ENCODE measurements around the gene TNFRSF1B. TPM values are rescaled to one million over a fixed set of nuclear protein-coding genes. Genes with fewer than 3 reads are reported as not detected.

The TNFRSF1B gene
- total RNA-seq, 6 experiments from 2014 or later, result 0.14 to 0.66 (median 0.33) TPM

DNA sequence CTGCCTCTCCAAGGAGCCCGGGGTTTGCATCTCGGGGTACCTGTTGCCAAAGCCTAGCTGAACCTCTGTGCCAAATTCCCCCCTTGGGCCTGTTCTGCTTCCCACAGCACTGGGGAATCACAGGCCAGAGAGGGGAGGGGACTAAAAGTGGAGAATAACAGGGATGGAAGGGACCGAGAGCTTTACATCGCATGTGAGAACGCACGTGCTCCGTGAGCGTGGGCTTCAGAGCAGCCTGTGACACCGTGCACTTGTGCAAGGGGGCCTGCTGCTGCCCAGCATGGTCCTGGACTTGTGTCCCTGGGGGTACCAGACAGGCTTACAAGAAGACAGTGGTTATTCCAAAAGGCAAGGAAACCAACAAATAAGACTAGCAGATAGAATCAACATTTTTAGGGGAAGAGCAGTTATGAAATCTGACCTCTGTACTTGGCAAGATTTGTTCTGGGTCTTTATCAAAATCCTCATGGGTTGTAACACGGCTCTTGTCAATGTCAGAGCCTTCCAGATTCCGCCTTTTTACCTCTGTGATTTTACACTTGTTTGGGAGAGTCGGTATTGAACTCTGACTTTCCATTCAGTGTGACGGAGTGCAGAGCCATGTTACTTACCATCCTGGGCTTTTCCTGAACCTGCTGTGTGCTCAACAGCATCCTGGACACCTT lies 36.2 kb upstream of the TNFRSF1B start:
- Mint-ChIP-seq H3K36me3 (ENCODE audit: low read depth) (no peaks in the 10 kb centered on the region), H3K4me3 (no peak overlapping the region), H3K27ac (no peak overlapping the region), H3K4me1 (ENCODE audit: low read depth) (peaks cover 18% of the 10 kb centered on the region), H3K27me3 (ENCODE audit: insufficient read depth) (peaks cover 19% of the 10 kb centered on the region), H3K9me3 (no peaks in the 10 kb centered on the region)
- DNase-seq, result no peak
- TF ChIP-seq, protein P1, sequence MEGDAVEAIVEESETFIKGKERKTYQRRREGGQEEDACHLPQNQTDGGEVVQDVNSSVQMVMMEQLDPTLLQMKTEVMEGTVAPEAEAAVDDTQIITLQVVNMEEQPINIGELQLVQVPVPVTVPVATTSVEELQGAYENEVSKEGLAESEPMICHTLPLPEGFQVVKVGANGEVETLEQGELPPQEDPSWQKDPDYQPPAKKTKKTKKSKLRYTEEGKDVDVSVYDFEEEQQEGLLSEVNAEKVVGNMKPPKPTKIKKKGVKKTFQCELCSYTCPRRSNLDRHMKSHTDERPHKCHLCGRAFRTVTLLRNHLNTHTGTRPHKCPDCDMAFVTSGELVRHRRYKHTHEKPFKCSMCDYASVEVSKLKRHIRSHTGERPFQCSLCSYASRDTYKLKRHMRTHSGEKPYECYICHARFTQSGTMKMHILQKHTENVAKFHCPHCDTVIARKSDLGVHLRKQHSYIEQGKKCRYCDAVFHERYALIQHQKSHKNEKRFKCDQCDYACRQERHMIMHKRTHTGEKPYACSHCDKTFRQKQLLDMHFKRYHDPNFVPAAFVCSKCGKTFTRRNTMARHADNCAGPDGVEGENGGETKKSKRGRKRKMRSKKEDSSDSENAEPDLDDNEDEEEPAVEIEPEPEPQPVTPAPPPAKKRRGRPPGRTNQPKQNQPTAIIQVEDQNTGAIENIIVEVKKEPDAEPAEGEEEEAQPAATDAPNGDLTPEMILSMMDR (IDR thresholded peaks at IDR 0.05), result no peak

GRCh38 chr1:12132078-12132477 lies 34.7 kb upstream of the TNFRSF1B start:
- TF ChIP-seq, protein P1 (IDR thresholded peaks at IDR 0.05), result no peak
- Mint-ChIP-seq H3K4me3 (peak overlapping the region; percentile 41; the same call in 1 of the 2 replicates), H3K27me3 (ENCODE audit: insufficient read depth) (peaks cover 14% of the 10 kb centered on the region), H3K4me1 (ENCODE audit: low read depth) (peaks cover 18% of the 10 kb centered on the region), H3K27ac (peak overlapping the region; percentile 85), H3K9me3 (no peaks in the 10 kb centered on the region), H3K36me3 (ENCODE audit: low read depth) (no peaks in the 10 kb centered on the region)
- DNase-seq, result peak; percentile 86

GRCh38 chr1:12134716-12135115 lies 32.1 kb upstream of the TNFRSF1B start:
- Mint-ChIP-seq H3K4me1 (ENCODE audit: low read depth) (peaks cover 18% of the 10 kb centered on the region), H3K4me3 (no peak overlapping the region), H3K9me3 (no peaks in the 10 kb centered on the region), H3K36me3 (ENCODE audit: low read depth) (no peaks in the 10 kb centered on the region), H3K27me3 (ENCODE audit: insufficient read depth) (peaks cover 6% of the 10 kb centered on the region; the same call in 1 of the 2 replicates), H3K27ac (no peak overlapping the region)
- TF ChIP-seq, protein P1 (IDR thresholded peaks at IDR 0.05), result no peak
- no peak for DNase-seq

DNA sequence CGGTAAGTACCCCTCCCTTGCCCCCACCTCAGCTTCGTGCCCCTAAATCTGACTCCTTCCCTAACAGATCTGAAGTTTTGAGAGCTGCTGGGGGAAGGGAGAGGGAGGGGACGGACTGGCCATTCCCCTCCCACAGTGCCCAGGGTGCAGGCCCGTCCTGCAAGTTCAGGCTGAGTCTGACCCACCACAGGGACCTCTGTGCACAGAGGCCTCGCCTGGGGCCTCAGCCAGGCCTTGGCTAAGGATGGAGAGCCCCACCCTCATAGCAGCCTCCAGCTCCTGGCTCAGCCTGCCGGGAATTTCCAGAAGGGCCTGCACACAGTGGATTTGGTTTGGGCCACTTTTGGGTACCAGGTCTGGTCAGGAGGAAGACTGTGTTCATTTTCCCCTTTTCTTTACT lies 31.2 kb upstream of the TNFRSF1B start:
- DNase-seq, result no peak
- Mint-ChIP-seq H3K36me3 (ENCODE audit: low read depth) (no peaks in the 10 kb centered on the region), H3K4me3 (no peak overlapping the region), H3K27me3 (ENCODE audit: insufficient read depth) (no peaks in the 10 kb centered on the region), H3K4me1 (ENCODE audit: low read depth) (peaks cover 18% of the 10 kb centered on the region), H3K9me3 (no peaks in the 10 kb centered on the region), H3K27ac (no peak overlapping the region)
- TF ChIP-seq, protein P1 (IDR thresholded peaks at IDR 0.05), result no peak

DNA sequence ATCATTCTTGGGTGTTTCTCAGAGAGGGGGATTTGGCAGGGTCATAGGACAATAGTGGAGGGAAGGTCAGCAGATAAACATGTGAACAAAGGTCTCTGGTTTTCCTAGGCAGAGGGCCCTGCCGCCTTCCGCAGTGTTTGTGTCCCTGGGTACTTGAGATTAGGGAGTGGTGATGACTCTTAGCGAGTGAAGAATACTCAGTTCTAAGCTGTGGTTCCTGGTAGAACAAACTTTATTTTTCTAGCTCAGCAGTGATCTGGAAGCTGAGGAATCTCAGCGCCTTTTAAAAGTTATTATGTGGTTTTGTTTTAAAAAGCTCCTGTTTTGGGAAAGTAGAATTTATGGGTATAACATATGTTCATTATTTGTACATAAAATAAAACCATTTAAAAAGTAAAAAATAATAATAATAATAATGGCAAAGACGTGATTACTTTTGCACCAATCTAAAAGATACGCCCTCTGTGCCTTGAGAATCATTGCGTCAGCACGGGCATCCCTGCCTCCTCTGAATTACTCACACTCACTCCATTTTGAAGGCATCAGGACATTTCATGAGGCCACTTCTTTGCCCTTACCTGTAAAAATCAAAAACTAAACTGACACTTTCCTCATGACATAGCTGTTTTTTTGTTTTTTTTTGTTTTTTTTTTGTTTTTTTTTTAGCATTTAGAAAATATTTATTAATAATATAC lies 29.7 kb upstream of the TNFRSF1B start:
- H3K4me1 Mint-ChIP-seq (ENCODE audit: low read depth), result peaks cover 13% of the 10 kb centered on the region
- DNase-seq, result no peak
- no peaks in the 10 kb centered on the region for H3K9me3 Mint-ChIP-seq
- H3K27me3 Mint-ChIP-seq (ENCODE audit: insufficient read depth), result no peaks in the 10 kb centered on the region; the same call in 1 of the 2 replicates
- no peaks in the 10 kb centered on the region for H3K36me3 Mint-ChIP-seq (ENCODE audit: low read depth)
- TF ChIP-seq, protein P1 (IDR thresholded peaks at IDR 0.05), result no peak
- H3K4me3 Mint-ChIP-seq, result no peak overlapping the region
- H3K27ac Mint-ChIP-seq, result no peak overlapping the region

Data from HFFc6 (cell line).